Breast epithelium (tissue), 3 donors: Measurements from ENCODE around the gene EDN3.

Experiments
- CTCF ChIP-seq, 3 donors: fragments of 450-650 bp; IDR thresholded peaks; one replicate each; pipeline ENCODE4 v1.5.1; 2016 to 2017; ENCODE audit warnings: antibody characterized with exemption in 3 of 3, mild to moderate bottlenecking in 3 of 3, moderate library complexity in 3 of 3
- POLR2A ChIP-seq: fragments of 450-650 bp; IDR thresholded peaks from one replicate; pipeline ENCODE4 v1.6.1; 2016; ENCODE audit warnings: antibody characterized with exemption, mild to moderate bottlenecking, moderate library complexity
- POLR2AphosphoS5 ChIP-seq, 3 donors: sonication (generic); formaldehyde crosslinking; IDR thresholded peaks; one replicate each; pipeline ENCODE4 v1.6.1; 2017; ENCODE audit warnings: antibody characterized with exemption in 3 of 3

GRCh38 chr20:59346061-59346460 lies 45.6 kb downstream of the EDN3 start:
- no peak for TF ChIP-seq CTCF (IDR thresholded peaks at IDR 0.05)
- TF ChIP-seq POLR2A = no peak
- no peak for TF ChIP-seq POLR2AphosphoS5 (IDR thresholded peaks at IDR 0.05)
